GM19467 (cell line): ENCODE measurements around the gene CHRNA3.

Source experiments
- ATAC-seq: cut with Tn5 transposase; IDR thresholded peaks from one replicate; pipeline ENCODE4 v1.9.1; 2021; ENCODE audit warnings: mild to moderate bottlenecking, moderate library complexity; ENCODE audit not compliant: unreplicated experiment

Gene CHRNA3

DNA sequence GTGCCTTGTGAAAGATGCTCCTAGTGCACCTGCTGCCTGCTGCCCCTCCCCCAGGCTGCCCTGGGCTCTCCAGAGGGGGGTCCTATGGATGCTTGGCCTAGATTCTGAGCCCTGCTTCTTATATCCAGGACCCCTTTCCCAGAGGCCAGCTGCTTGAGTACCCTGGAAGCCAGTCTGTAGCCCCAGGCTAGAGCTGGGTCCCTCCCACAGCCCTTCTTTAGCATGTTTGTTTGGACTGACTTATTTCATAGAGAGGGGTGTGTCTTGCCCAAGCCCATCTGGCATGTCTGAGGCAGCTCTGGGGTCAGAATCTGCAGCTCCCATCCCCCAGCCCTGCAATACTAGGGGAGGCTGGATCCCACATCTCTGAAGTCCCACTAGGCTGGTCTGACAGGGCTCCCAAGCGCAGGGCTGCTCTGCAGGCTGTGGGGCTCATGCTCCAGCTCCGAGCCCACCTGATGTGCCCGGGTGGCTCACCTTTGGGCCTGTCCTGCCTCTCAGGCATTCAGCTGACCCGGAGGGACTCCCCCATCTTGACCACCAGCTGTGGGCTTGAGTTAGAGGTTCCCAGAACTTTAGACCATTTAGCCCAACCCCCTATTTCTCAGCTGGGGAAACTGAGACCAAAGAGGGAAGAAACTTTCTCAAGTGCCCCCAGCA lies 17.1 kb upstream of the CHRNA3 start:
- no peak for ATAC-seq

DNA sequence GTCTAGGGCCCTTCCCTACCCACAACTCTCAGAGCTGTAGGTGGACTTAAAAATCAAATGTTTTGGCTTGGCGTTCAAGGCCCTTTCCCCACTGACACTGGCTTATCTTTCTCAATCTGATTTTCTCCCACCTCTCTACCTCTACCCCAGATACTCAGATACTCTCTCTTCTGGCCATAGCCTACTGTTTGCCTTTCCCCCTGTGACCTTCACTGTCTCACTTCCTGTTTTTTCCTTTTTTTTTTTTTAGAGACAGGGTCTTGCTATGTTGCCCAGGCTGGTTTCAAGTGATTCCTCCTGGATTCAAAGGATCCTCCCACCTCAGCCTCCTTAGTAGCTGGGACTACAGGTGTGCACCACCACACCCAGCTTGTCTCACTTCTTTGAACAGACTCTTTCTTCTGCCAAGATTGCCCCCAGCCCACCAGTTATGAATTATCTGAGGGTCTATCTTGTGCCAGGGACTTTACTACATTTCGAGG lies 15.6 kb upstream of the CHRNA3 start:
- no peak for ATAC-seq

DNA sequence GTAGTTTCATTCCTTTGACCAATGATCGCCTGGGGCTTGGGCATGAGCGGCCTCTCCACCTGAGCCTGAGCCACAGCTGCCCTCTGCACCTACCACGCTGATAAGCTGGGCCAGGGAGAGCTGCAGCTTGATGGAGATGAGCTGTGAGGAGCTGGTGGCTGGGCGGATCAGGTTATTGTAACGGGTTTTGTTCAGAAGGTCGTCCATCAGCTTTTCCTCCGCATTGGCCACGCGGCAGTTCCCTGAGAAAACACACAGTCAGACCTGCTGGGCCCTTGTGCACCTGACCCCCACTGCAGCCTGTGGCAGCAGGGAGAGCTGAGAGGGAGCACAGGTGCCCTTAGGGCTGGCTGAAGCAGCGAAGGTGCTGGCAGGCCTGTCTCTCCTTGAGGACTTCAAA lies 14.6 kb upstream of the CHRNA3 start:
- no peak for ATAC-seq

DNA sequence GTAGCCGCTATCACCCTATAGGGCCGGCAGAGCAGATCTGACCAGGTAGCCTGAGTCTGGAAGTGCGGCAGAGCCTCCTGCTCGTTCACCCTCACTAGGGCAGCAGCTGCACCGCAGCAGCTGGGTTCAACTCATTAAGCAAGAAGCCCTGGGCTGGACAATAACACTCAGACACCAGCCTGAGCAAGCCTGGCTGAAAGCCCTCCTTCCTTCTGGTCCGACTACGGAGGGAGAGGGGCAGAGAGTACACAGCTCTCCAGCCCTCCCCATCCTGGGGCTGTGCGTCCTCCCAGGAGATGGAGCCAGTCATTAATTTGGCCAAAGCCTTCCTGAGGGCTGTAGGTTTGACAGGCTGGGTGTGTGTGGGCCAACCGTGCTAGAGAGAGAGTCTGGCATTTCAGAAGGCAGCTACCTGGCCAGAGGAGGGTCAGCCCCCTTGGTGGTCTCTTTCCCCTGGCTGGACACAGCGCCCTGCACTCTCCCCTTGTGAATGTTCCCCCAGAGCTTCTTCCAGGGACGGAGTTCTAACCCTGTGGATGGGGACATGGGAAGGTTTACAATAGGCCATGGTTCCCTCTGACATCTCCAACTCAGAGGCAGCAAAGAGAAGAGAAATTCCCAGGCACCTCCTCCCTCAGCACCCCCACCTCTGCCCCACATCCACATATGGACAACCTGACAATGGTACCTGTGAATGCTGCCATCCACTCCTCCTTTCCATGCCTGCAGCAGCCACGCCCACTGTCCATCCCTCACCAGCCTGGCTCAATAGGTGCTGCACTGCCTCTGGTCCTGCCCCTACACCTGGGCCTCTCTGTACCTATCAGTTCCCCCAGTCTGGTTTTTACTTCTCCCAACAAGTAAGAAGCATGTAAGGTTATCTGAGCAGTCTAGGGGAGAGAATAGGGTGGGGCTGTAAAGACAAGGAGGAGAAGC lies 13.7 kb upstream of the CHRNA3 start:
- no peak for ATAC-seq

DNA sequence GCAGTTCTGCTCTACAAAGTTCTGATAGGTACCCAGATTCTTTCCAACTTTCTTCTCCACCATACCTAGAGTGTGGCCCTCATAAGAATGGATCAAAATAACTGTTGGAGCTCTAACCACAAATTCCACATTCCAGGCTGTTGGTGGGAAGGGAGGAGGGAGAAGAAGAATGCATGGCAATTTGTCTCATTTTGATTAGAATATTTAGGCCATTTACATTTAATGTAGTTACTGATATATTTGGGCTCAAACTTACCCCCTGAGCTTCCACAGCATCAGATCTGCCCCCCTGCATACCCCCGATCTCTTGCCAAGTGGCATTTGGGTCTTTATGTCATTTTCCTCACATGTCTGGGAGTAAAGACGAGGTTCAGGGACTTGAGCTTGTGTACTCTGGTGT lies 12.6 kb upstream of the CHRNA3 start:
- no peak for ATAC-seq

DNA sequence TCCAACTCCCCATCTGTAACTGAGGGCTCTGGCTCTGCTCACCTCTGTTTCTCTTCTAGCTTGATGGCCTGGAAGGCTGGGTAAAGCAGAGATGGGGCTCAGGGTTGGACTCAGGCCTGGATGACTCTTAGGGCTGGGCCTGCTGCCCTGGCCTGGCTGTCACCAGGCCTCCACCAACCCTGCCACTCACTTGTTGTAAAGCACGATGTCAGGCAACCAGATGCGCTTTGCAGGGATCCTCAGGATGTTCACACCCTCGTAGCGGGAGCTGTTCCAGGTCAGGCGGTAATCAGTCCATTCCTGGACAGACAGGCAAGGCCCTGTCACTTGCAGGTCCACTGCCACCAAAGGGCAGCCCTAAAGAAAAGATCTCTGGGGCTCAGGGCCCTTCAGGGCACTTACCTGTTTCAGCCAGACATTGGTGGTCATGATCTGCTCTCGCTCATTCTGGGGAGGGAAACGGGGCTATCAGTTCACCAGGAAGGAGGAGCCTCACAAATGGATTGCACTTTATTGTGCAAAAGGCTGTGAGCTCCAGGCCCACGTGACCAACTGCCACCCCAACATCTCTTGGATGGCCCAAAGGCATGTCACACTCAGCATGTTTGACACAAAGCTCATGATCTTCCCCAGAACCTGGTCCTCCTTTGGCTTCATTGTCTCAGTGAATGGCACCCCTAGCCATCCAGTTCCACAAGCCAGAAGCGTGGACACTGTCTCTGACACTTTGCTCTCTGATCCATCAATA lies 10.3 kb upstream of the CHRNA3 start:
- ATAC-seq: no peak

DNA sequence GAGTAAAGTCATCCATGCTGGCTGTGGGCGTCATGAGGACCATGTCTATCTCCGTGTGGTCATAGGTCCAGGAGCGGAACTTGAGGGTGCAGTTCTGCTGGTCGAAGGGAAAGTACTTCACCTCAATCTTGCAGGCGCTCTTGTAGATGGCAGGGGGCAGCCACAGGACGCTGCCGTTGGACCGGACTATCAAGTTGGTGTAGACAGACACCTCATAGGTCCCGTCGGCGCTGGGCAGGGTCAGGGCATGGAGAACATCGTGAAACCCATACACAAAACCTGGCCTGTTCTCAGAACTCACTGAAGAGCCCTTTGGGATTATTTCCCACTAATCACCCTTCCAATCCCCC lies 8.9 kb upstream of the CHRNA3 start:
- ATAC-seq: no peak

DNA sequence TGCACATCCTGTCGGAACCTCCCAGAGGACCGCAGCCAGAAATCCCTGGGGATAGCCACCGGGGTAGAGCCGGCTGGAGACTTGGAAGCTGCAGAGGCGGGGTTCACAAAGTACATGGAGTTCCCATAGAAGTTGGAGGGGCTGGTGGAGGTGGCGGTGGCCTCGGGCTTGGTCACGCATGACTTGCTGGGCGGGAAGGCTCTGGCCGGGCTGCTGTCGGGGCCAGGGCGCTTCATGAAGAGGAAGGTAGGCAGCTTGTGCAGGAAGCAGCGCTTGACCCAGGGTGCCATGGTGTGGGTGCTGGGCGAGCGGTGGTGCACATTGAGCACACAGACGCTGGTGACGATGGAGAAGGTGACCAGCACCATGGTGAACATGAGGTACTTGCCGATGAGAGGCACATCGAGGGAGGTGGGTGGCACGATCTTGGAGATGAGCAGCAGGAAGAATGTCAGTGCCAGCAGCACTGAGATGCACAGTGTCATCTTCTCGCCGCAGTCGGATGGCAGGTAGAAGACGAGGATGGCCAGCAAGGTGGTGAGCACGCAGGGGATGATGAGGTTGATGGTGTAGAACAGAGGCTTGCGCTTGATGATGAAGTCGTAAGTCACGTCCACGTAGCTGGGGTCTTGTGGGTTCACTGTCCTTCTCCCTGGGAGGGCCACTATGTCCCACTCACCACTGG lies 8.4 kb upstream of the CHRNA3 start:
- no peak for ATAC-seq

DNA sequence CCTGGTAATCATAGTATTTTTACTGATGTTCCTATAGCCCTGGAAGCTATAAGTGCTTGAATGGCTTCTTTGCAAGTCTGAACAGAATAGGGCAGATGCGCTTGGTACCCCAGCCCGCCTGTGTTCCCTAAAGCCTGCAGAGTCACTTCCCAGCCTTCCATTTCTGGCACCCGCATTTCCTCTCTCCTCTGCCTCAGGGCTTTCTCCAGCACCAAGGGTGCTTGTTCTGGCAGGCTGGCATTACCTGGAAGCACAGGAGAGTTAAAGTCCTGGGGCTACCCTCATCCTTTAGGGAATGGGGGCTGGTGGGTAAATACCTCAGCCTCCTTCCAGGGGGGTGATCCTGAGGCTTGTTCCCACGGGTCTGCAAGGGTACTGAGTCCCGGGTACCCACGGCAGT lies 7.4 kb upstream of the CHRNA3 start:
- no peak for ATAC-seq

DNA sequence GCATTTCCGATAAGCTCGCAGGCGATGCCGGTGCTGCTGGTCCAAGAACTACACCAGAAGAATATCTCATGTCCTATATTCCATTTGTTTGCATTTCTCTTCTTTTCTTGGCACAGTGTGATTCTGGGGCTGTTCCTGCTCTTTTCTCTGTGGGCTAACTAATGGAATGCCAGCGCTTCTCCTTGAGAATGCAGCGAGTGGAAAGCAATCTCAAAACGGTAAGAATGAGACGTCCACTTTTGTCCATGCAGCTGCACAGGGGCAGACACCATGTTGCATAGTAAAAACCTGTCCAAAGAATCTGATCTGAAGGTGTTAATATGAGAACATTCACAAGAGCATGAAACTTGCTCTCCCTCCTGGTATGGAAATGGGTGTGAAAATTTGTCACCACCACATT lies 6.6 kb upstream of the CHRNA3 start:
- no peak for ATAC-seq

DNA sequence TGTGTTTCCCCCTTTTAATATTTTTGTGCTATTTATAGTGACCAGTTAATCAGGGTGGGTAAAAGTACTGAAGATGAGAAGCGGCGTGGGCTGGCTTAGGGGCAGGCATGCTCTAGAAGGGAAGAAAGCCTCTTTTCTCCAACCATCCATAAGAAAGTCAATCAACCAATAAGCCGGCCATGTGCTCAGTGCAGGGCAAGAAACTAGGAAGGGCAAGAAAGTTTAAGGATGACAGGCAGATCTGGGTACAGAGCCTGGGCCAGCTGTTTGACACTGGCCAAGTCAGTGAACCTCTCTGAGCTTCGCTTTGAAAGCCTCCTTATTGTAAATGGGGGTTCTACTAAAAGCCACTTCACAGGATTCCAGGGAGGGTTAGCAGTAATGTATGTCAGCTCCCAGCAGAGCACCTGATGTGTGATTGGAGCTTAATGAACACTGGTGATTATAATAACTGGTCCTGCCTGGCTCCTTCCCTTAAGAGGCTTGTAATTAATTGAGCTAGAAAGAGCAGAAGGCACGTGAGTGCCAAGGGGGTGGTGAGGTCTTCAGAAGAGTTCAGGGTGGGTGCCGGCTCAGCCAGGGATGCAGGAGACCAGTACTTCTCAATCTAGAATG lies 5.7 kb upstream of the CHRNA3 start:
- ATAC-seq: no peak

DNA sequence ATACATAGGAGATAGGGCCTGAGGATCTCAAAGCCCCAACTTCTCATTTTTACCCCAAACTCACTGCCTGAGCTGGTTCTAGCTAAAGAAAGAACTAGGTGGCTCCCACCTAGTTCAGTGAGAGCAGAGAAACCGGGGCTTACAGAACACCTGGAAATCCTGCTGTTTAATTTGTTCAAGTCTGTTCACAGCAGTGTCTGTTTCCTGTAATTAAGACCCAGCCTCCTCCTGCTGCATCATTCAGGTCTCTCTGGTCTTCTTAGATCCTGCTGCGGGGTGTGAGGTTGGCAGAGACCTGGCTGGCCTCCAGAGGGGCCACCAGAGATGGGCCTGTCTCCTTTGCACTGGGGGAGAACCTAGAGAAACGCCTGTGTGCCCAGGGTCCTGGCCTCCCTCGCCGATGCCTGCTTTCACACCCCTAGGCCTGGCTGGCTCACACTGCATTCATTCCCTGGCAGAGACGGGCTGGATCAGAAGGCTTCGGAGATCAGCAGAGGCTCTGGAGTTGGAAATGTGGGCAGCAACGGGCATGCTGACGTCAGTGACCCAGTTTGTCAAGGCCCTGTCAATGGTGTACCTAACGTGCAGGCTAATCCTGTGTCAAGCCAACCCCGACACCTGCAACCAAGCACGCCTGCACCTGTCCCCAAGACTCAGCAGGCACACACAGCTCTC lies 4.9 kb upstream of the CHRNA3 start:
- ATAC-seq: no peak

DNA sequence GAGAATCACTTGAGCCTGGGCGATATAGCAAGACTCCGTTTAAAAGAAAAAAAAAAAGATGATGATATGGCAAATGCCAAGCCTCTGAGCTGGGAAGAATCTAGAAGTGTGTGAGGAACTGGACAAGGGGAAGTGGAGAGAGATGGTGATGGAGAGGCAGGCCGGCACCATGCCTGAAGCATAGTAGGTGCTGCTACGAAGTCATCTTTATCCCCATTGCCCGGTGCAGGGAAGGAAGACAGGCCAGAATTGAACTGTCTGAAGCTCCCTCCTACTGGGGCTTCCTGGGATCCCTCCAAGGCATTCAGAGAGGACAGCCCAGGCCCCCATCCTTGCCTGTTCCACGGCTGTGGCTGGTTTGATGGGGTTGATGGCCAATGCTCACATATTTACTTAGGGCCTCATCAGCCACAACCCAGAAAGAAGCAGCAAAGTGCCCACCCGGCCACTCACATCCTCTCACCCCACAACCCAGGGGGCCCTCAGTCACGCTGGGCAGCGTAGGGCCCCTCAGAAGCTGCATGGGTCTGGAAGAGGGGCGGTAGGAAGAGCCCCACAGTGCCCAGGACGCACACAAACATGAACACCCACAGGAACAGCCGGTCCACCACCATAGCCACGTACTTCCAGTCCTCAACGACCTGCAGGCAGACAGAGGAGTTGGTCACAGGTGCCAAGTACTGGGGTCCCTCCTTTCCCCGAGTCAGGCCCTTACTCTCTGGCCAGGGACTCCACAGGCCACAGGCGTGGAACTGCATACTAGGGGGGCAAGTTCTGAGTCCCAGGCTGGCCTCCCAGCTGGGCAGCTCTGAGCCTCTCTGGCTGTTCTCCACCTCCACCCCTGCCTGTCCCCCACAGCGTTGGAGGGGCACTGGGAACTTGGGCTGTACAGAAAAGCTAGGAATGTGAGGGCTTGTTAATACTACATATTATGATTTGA lies 4.1 kb upstream of the CHRNA3 start:
- no peak for ATAC-seq

DNA sequence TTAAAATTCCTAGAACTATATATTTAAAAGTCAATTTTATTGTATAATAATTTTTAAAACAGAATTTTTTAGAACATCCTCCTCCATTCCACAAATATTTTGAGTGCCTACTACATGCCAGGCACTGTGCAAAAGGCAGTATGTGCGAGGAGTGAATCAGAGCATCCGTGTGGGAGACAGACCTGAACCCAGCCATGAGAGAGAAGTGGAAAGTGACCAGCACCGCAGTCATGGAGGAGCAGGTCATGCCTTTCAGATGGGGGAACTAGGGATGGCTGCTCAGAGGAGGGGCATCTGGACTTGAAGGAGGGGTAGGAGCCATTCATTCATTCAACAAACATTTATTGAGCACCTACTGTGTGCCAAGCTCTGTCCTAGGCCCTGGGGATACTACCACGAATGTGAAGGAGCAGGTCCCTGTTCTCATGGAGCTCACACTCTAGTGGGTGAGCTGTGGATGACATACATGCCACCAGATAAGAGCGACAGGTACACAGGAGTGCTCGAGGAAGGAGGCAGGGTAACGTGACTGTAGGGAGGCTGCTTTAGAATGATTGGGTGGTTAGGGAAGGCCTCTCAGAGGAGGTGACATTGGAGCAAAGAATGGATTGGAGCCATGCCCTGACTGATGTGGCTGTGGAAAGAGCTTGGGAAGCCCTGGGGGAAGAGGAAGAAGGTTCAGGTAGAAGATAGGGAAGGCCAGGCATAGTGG lies 3.1 kb upstream of the CHRNA3 start:
- no peak for ATAC-seq

DNA sequence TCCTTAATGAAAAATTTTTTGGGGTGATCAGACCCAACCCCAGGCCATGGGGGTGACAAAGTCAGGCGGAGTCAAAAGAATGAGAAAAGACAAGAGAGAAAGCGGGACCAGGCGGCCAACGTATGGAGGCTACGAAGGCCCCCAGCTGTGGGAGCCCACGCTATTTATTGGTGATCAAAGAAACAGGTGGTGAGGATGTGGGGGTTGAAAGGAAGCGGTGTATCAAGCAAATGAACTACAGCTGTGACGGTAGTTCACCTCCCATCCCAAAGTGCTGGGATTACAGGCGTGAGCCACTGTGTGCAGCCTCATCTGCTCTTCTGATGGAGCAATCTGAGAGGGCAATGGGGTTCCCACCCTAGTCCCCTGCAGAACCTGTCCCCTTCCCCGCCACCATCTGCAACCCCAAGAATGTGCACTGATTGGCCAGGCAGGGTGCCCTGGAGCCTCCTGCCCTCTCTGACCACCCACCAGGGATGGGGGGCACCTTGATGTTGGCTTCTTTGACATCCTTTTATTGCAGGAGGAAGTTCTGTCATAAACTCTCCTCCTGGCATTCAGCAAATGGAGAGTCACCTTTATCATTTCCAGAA lies 1.1 kb upstream of the CHRNA3 start:
- no peak for ATAC-seq

DNA sequence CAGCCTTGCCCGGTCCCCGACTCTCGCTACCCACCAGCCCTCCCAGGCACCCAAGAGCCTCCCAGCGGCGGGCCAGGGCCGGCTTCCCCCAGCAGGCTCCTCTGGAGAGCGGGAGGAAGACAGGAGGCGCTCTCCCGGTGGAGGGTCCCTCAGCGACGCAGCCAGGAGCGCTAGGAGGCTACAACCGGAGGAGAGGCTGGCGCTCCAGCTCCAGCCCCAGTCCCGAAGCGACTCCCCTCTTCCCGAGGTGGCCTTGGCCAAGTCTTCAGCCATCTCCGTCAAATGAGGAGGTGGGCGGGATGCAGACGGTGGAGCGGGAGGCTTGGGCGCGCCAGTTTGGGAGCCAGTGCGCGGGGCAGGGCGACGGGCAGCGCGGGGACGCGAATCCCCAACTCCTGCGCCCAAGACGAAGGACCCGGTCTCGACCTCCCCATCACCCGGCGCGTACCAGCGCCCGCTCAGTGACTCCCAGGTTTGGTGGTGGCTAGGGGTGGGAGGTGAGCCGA lies 722 bp downstream of the CHRNA3 start:
- ATAC-seq: no peak

DNA sequence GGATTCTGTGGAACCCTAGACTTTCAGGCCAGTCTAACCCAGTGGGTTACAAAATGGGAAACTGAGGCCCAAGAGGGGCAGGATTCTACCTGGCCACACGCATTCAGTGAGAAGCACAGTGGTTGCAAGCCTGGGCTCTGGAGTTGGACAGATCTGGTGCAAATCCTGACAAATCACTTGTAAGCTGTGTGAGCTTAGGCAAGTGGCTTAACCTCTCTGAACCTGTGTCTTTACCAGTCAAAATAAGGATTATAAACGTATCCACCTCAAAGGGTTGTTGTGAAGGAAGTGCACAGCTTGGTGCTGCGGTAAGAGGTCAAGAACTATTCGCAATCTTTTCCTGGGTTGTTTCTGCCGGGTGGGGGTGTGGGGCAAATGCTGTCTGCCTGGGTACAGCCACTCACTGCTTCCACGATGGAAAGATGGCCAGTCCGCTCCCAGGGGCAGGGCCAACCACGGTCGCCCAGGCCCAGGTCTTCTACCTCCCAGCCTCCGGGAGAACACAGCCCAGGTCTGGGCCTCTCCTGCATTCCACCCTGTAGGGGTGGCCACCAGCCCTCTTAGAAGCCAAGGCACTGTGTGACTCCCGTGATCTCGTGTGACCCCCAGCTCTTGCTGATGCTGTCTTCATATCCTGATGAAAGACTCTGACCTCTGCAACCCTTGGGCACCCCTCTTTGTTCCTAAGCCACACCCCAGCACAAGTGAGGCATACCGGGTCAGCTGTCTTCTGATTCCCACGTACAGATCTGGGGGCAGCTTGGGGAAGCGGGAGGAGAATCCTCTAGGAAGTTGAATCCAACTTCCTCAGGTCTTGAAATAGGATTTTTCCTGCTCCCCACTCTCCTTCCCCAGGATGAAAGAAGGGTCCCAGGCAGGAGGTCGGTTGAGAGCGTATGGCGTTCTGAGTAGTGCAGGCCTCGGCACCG lies 1.5 kb downstream of the CHRNA3 start:
- ATAC-seq: no peak
